HEK293 (cell line): ENCODE data around the gene PTPRG.

Source experiments
- GLI2 ChIP-seq: fragments of 450-650 bp; formaldehyde crosslinking; IDR thresholded peaks from 2 replicates; pipeline ENCODE4; 2017; ENCODE audit warnings: missing biosample characterization, missing genetic modification characterization, low read depth, borderline replicate concordance
- IKZF3 ChIP-seq: fragments of 450-650 bp; IDR thresholded peaks from 2 replicates; pipeline ENCODE4 v1.5.0; 2018; ENCODE audit warnings: missing biosample characterization, mild to moderate bottlenecking, missing genetic modification characterization, moderate library complexity
- KLF8 ChIP-seq: fragments of 450-650 bp; formaldehyde crosslinking; IDR thresholded peaks from 2 replicates; pipeline ENCODE4 v1.5.1; 2016; ENCODE audit warnings: missing biosample characterization, missing genetic modification characterization
- KLF9 ChIP-seq: fragments of 450-650 bp; formaldehyde crosslinking; IDR thresholded peaks from 2 replicates; pipeline ENCODE4 v1.5.1; 2016; ENCODE audit warnings: missing biosample characterization, missing genetic modification characterization, low read depth
- MZF1 ChIP-seq: fragments of 450-650 bp; formaldehyde crosslinking; IDR thresholded peaks from 2 replicates; pipeline ENCODE4 v1.5.1; 2017; ENCODE audit warnings: missing biosample characterization, missing genetic modification characterization, borderline replicate concordance
- OSR2 ChIP-seq: fragments of 450-650 bp; formaldehyde crosslinking; IDR thresholded peaks from 2 replicates; pipeline ENCODE4 v1.5.1; 2016; ENCODE audit warnings: missing biosample characterization, missing genetic modification characterization
- PATZ1 ChIP-seq: fragments of 450-650 bp; formaldehyde crosslinking; IDR thresholded peaks from 2 replicates; pipeline ENCODE4 v1.5.1; 2016; ENCODE audit warnings: missing biosample characterization, missing genetic modification characterization
- PRDM4 ChIP-seq: fragments of 450-650 bp; formaldehyde crosslinking; IDR thresholded peaks from 2 replicates; pipeline ENCODE4 v1.5.1; 2017; ENCODE audit warnings: missing biosample characterization, missing genetic modification characterization
- SP2 ChIP-seq: fragments of 450-650 bp; formaldehyde crosslinking; IDR thresholded peaks from 2 replicates; pipeline ENCODE4 v1.5.1; 2016; ENCODE audit warnings: missing biosample characterization, missing genetic modification characterization
- TCF7L2 ChIP-seq: IDR thresholded peaks from 2 replicates; pipeline ENCODE4 v1.6.1; 2011; ENCODE audit warnings: low read depth, mild to moderate bottlenecking, inconsistent platforms, low read length, moderate library complexity, borderline replicate concordance
- ZBTB44 ChIP-seq: fragments of 450-650 bp; IDR thresholded peaks from 2 replicates; pipeline ENCODE4 v1.5.1; 2018; ENCODE audit warnings: missing biosample characterization, mild to moderate bottlenecking, missing genetic modification characterization
- ZNF169 ChIP-seq: fragments of 450-650 bp; formaldehyde crosslinking; IDR thresholded peaks from 2 replicates; pipeline ENCODE4 v1.5.1; 2016; ENCODE audit warnings: missing biosample characterization, missing genetic modification characterization
- ZNF248 ChIP-seq: fragments of 450-650 bp; formaldehyde crosslinking; IDR thresholded peaks from 2 replicates; pipeline ENCODE4 v1.5.1; 2017; ENCODE audit warnings: missing biosample characterization, missing genetic modification characterization
- ZNF311 ChIP-seq: fragments of 450-650 bp; formaldehyde crosslinking; IDR thresholded peaks from 2 replicates; pipeline ENCODE4 v1.5.1; 2017; ENCODE audit warnings: missing biosample characterization, missing genetic modification characterization, borderline replicate concordance
- ZNF324 ChIP-seq: fragments of 450-650 bp; formaldehyde crosslinking; IDR thresholded peaks from 2 replicates; pipeline ENCODE4 v1.5.1; 2016; ENCODE audit warnings: missing biosample characterization, missing genetic modification characterization
- ZNF366 ChIP-seq: fragments of 450-650 bp; formaldehyde crosslinking; conservative IDR thresholded peaks from 2 replicates; pipeline ENCODE4 v1.5.1; 2016; ENCODE audit warnings: missing biosample characterization, missing genetic modification characterization
- ZNF660 ChIP-seq: fragments of 450-650 bp; IDR thresholded peaks from 2 replicates; pipeline ENCODE4 v1.5.1; 2018; ENCODE audit warnings: missing biosample characterization, mild to moderate bottlenecking, missing genetic modification characterization
- ZNF670 ChIP-seq: fragments of 450-650 bp; formaldehyde crosslinking; IDR thresholded peaks from 2 replicates; pipeline ENCODE4 v1.5.1; 2016; ENCODE audit warnings: missing biosample characterization, missing genetic modification characterization, low read depth
- ZNF692 ChIP-seq: fragments of 450-650 bp; formaldehyde crosslinking; IDR thresholded peaks from 2 replicates; pipeline ENCODE4 v1.5.1; 2016; ENCODE audit warnings: missing biosample characterization, missing genetic modification characterization
- ZNF701 ChIP-seq: fragments of 450-650 bp; formaldehyde crosslinking; IDR thresholded peaks from 2 replicates; pipeline ENCODE4 v1.5.1; 2016; ENCODE audit warnings: missing biosample characterization, missing genetic modification characterization
- ZNF747 ChIP-seq: fragments of 450-650 bp; formaldehyde crosslinking; IDR thresholded peaks from 2 replicates; pipeline ENCODE4 v1.5.1; 2016; ENCODE audit warnings: missing biosample characterization, missing genetic modification characterization

PTPRG gene

GRCh38 chr3:61571516-61572336, 10.4 kb downstream of the PTPRG start (continued):
- TF ChIP-seq ZNF701, result no peak
- TF ChIP-seq KLF8, result peak; percentile 66
- peak; percentile 20; the same call in 1 of the 2 replicates for TF ChIP-seq IKZF3 (tag by site-specific recombination)
- 0 out of 2 replicates have a peak, but pooled peaks have one; percentile 44 for TF ChIP-seq ZBTB44 (tag by site-specific recombination)
- peak; percentile 95 for TF ChIP-seq OSR2 (tag by site-specific recombination)
- TF ChIP-seq ZNF311 (tag by site-specific recombination), result no peak
- no peak for TF ChIP-seq ZNF169
- TF ChIP-seq PATZ1 (tag by site-specific recombination), result peak; percentile 73
- no peak for TF ChIP-seq SP2
- peak; percentile 77 for TF ChIP-seq ZNF366 (tag by site-specific recombination)
- peak; percentile 23; the same call in 1 of the 2 replicates for TF ChIP-seq TCF7L2
- TF ChIP-seq ZNF670 (tag by site-specific recombination), result no peak
- TF ChIP-seq ZNF248, result no peak
- 0 out of 2 replicates have a peak, but pooled peaks have one; percentile 17 for TF ChIP-seq ZNF692 (tag by site-specific recombination)
- no peak for TF ChIP-seq MZF1 (tag by site-specific recombination)
- no peak for TF ChIP-seq KLF9 (tag by site-specific recombination)
- TF ChIP-seq ZNF747, result no peak
- TF ChIP-seq ZNF324 (tag by site-specific recombination), result no peak
- TF ChIP-seq ZNF660, result no peak
- TF ChIP-seq PRDM4, result peak; percentile 54; the same call in 1 of the 2 replicates
- TF ChIP-seq GLI2 (tag by site-specific recombination), result peak; percentile 39; the same call in 1 of the 2 replicates
